HG03066 (cell line): ENCODE measurements around the gene MRPL49.

ENCODE experiments used
- ATAC-seq: cut with Tn5 transposase; IDR thresholded peaks from one replicate; pipeline ENCODE4 v1.9.1; 2021; ENCODE audit warnings: low read depth; ENCODE audit not compliant: unreplicated experiment

Gene MRPL49

GRCh38 chr11:65121865-65122696 lies at the start of gene MRPL49, which contains the start of gene FAU:
Gene MRPL49, plus strand, starts transcription at chr11:65122321. Its CDS starts 26 bp downstream, at chr11:65122347.
Gene FAU, minus strand, starts transcription at chr11:65122134. Its CDS starts 321 bp downstream, at chr11:65121813.
- peak; percentile 58 for ATAC-seq

DNA sequence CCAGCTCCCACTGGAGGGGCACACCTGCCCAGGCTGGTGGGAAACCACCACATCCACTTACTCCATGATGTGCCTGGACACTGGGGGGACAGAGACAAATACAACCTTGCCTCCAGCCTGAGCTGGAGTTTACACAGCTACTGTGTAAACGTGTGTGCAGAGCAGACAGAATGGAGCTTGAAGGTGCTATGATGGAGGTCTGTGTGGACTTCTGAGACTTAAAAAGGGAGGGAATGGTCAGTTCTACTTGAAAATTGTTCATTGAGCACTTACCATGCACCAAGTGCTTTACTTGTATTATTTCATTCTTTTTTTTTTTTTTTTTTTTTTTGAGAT lies 49.5 kb upstream of the MRPL49 start:
- ATAC-seq, result no peak

DNA sequence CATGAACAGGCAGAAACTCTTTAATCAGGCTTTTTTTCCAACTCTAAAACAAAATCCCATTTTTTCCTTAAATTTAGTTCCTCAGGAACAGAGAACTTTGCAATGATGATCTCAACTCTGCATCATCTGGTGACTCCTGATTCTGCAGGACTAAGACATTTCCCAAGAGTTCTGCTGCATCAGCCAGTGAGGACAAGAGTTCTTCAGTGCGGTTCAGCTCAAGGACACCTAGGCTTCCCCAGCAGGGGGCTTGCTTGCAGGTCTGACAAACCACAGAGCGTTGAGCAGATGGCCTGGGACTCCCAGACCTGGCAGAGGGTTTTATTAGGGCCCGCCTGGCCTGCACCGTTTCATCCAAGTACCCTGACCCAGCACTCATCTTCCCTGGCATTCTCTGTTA lies 44.7 kb upstream of the MRPL49 start:
- no peak for ATAC-seq

- ATAC-seq, result no peak
Observed at GRCh38 chr11:65078151-65078550, 44.0 kb upstream of the MRPL49 start.

GRCh38 chr11:65078786-65079342 lies 43.3 kb upstream of the MRPL49 start:
- ATAC-seq, result no peak

DNA sequence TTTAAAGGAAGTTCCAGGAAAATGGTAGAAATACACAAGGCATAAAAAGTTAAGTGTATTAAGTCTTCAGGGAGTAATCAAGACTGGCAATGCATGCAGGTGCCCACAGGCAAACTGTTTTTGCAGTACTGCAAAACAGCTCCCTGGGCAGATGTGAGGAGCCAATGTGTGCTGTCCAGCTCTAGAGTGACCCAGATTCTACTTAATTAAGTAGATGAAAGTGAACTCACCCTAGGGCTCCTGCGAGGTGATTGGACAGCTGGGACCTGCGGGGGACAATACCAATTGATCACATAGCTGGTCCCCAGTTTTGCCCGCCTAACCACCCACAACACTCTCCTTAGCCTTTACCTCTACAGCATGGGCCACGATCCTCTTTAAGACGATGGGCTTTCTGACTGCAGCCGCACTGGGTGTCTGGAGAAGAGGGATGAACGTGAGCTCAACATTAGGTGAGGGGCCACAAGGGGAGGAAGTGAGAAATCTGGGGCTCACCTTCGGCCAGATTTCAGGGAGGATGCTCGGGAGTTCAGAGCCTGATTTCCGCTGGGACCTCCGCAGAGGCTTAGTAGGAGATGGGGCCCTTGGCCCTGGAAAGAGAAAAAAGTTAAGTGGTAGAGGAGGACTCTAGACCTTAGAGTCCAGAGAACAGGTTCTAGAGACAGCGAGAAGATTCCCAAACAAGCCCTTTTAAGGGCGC lies 38.8 kb upstream of the MRPL49 start:
- ATAC-seq, result no peak

DNA sequence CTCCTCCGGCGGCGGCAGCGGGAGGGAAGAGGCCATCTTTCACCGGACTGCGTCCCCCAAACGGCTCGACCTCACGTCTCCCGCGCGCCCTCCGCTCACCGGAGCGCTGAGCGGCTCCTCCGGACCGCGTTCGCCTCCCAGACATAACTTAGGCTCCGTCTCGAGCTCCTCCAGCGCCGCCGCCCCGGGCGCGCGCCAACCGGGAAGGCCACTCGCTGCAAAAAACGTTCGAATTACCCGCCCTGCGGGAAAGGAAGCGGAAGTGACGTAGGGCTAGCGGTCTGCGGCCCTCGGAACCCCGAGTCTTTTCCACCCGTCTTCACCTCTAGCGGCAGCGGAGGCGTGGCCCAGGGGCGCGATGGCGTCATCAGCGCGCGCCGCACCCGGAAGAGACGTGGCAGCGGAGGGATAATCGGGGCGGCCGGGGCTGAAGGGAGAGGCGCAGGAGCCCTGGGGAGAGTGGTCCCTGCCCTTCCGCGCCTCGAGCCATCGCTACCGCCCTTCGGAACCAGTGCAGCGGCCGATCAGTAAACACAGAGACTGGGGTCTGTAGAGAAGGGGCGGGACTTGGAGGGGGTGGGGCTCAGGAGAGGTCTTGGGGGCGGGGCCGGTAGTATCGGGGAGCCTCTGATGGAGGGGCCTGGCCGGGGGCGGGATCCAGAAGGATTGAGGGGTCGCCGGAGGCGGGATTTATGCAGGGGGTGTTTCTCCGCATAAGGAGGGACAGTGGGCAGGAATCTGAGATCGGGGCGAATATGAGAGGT lies 38.1 kb upstream of the MRPL49 start, which contains the start of the genes CDCA5 and ZFPL1:
CDCA5 (minus strand) TSS at position 207 of the 764 bp plus-strand sequence; CDS start at position 145, 62 bp downstream.
ZFPL1 (plus strand) TSS at position 389 of the 764 bp plus-strand sequence. CDS start 477 bp downstream, outside the sequence.
- ATAC-seq, result peak; percentile 71

GRCh38 chr11:65084598-65085375 lies 37.3 kb upstream of the MRPL49 start:
- ATAC-seq, result no peak

- ATAC-seq, result no peak
Observed at GRCh38 chr11:65085446-65085845, 36.7 kb upstream of the MRPL49 start.

DNA sequence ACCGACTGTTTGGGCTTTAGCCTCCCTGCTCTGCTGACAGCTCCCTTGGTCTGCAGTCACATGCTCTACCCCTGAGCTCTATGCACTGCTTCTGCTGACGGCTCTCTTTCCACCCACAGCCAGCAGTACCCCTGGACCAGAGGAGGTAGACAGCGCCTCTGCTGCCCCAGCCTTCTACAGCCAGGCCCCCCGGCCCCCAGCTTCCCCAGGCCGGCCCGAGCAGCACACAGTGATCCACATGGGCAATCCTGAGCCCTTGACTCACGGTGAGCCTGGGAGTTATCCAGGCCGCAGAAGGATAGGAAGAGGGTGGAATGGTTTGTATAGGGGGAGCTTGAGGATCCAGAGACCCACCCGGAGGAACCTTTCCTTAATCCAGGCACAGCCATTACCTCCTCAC lies 35.3 kb upstream of the MRPL49 start:
- ATAC-seq, result no peak

DNA sequence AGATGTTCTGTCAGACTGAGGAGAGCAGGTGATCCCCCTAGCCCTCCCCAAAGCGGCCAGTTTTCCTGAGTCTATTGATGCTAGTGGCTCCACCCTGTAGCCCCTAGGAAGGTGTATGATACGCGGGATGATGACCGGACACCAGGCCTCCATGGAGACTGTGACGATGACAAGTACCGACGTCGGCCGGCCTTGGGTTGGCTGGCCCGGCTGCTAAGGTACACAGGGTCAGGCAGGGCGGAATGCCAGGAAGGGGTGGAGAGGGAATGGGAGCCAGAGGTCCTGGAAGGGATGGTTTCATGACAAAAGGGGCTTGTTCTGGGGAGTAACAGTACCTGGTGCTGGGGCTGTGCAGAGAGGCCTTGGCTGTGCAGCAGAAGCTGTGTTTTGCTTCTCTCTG lies 34.9 kb upstream of the MRPL49 start:
- no peak for ATAC-seq

DNA sequence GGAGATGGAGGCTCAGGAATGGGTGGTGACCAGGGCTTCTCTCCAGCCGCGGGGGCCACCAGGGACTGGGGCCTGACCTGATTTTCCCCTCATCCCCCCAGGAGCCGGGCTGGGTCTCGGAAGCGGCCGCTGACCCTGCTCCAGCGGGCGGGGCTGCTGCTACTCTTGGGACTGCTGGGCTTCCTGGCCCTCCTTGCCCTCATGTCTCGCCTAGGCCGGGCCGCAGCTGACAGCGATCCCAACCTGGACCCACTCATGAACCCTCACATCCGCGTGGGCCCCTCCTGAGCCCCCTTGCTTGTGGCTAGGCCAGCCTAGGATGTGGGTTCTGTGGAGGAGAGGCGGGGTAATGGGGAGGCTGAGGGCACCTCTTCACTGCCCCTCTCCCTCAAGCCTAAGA lies 34.3 kb upstream of the MRPL49 start:
- no peak for ATAC-seq

GRCh38 chr11:65089621-65090020 lies 32.5 kb upstream of the MRPL49 start:
- ATAC-seq, result no peak

GRCh38 chr11:65090628-65091027 lies 31.5 kb upstream of the MRPL49 start:
- no peak for ATAC-seq

- ATAC-seq, result no peak
Observed at GRCh38 chr11:65095427-65095826, 26.7 kb upstream of the MRPL49 start.

- peak; percentile 90 for ATAC-seq
Observed at GRCh38 chr11:65095974-65096806, 25.9 kb upstream of the MRPL49 start, which contains the start of gene VPS51. Gene VPS51, plus strand, starts transcription at chr11:65096214. Its CDS starts 37 bp downstream, at chr11:65096251.

DNA sequence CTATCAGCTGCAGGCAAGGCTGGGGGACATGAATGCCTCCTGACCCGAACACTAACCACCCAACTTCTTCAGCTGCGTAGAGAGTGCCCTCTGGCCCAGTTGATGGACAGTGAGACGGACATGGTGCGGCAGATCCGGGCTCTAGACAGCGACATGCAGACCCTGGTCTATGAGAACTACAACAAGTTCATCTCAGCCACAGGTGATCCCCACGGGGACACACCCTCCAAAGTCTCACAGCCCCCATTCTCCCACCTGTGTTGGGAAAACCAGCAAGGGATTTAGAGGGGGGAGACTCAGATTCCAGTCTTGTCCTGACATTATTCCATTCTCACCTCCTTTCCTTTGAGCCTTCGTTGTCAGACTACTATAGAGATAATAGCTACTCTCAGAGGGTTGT lies 25.2 kb upstream of the MRPL49 start:
- ATAC-seq, result no peak

- ATAC-seq, result no peak
Observed at GRCh38 chr11:65100674-65101350, 21.3 kb upstream of the MRPL49 start.
